Stimulated activated CD8-positive, alpha-beta memory T cell treated with anti-CD3 and anti-CD28 coated beads, Interleukin-15, amount 100 ng/mL, for 24 hours (primary cell): Measurements from ENCODE around the gene PIGU.

ENCODE experiments used
- DNase-seq: peaks from one replicate; pipeline ENCODE4 v3.0.0-alpha.2; 2020; ENCODE audit warnings: low read depth

Gene PIGU

DNA sequence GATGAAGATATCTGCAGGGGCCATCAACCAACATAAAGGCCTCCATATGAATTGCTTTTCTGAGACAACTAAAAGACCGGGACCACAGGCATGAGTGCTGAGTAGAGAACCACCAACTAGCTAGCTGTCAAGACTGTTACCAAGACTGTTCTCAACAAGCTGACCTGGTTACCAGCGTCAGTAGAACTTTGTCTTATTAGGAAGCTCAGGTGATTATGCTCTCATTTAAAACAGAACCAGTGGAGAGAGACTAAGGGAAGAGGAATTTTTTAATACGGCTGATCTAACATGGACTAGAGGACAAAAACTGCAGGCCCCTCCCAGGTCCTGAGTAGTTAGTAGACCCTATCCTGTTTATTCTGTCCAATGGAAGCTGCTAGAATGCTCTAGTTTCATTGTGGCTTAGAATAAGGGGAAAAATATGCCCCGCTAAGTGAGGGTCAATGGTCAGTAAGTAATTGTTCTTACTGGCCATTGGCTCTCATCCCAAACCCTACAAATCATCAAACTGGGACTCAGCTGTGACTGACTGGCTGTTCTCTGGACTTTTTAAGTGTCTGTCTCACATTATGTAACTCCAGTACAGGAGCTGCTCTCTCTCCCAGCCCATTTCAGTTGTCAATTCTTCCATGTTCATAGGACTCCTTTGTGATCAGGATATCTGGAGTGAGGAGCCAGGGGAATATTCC lies 164.5 kb downstream of the PIGU start:
- no peak for DNase-seq

DNA sequence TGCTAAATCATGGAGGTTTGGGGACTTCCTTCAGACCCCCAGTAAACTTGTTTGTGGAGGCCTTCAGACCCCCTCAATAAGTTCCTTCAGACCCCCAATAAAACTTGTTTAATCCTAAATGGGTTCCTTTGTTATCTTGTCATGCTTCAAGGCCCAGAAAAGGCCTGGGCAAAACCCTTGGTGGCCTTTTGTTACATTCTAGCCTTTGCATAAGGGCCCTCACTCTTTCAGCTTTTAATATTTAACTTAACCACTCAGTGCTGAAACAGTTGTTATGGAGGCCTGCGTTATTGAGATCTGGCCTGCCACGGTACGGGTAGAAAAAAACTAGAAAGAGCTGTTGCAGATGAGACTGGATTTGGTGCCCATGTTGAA lies 165.0 kb downstream of the PIGU start:
- no peak for DNase-seq

DNA sequence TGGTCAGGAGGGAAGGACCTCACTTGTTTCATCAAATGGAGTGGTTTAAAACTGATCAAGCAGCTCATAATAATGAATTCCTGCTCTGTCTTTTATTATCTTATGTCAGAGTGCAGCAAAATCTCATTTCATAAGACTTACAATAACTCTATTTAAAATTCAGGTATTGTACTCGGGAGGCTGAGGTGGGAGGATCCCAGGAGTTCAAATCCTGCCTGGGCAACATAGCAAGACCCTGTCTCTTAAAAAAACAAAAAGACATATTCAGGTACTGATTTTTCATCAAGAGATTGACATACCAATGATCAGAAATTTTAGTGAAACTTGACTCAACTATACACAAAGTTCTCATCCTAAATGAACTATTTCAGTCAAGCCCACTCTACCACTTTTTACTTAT lies 166.3 kb downstream of the PIGU start:
- DNase-seq = no peak
